Karpas-422 (cell line): ENCODE results near the gene PDIA3. TPM values are rescaled to one million over a fixed set of nuclear protein-coding genes. Genes with fewer than 3 reads are reported as not detected.

ENCODE experiments used
- DNase-seq: peaks from one replicate; pipeline ENCODE4 v3.0.0-alpha.2; 2015
- H2AFZ ChIP-seq: fragments of 200-600 bp; sonication (generic); 2 replicates; pipeline ENCODE4 v1.6.1; 2014; ENCODE audit warnings: antibody characterized with exemption, low read length, mixed read lengths
- H3K27ac ChIP-seq: fragments of 200-600 bp; sonication (generic); 2 replicates; pipeline ENCODE4 v1.5.1; 2014; ENCODE audit warnings: mild to moderate bottlenecking, low read length, moderate library complexity
- H3K27me3 ChIP-seq: fragments of 200-600 bp; sonication (generic); 2 replicates; pipeline ENCODE4 v1.6.1; 2014; ENCODE audit warnings: low read length, mixed read lengths
- H3K36me3 ChIP-seq: fragments of 200-600 bp; sonication (generic); 2 replicates; pipeline ENCODE4 v1.6.1; 2014; ENCODE audit warnings: low read length, mixed read lengths; ENCODE audit not compliant: insufficient read depth
- H3K4me1 ChIP-seq: fragments of 200-600 bp; sonication (generic); 2 replicates; pipeline ENCODE4 v1.6.1; 2014; ENCODE audit warnings: mild to moderate bottlenecking, low read length, mixed read lengths
- H3K4me2 ChIP-seq: fragments of 200-600 bp; sonication (generic); 2 replicates; pipeline ENCODE4 v1.6.1; 2014; ENCODE audit warnings: low read length, low read depth, mild to moderate bottlenecking; ENCODE audit not compliant: poor library complexity, severe bottlenecking
- H3K4me3 ChIP-seq: fragments of 200-600 bp; sonication (generic); 2 replicates; pipeline ENCODE4 v1.5.1; 2014; ENCODE audit warnings: mild to moderate bottlenecking, antibody characterized with exemption, low read length, mixed read lengths
- H3K79me2 ChIP-seq: fragments of 200-600 bp; sonication (generic); 2 replicates; pipeline ENCODE4 v1.6.1; 2014; ENCODE audit warnings: mild to moderate bottlenecking, low read length, mixed read lengths
- H3K9ac ChIP-seq: fragments of 200-600 bp; sonication (generic); 2 replicates; pipeline ENCODE4 v1.6.0; 2014; ENCODE audit warnings: low read length
- H3K9me2 ChIP-seq: fragments of 200-600 bp; sonication (generic), shearing (Covaris generic); replicated peaks from 2 replicates; pipeline ENCODE4 v1.6.0; 2014; ENCODE audit warnings: mild to moderate bottlenecking, low read length, moderate library complexity; ENCODE audit not compliant: insufficient read depth
- H3K9me3 ChIP-seq: fragments of 300-700, 200-600 bp; sonication (generic); 2 replicates; pipeline ENCODE4 v1.6.1; 2014; ENCODE audit warnings: low read length, mixed read lengths
- H4K20me1 ChIP-seq: fragments of 200-600 bp; sonication (generic); 2 replicates; pipeline ENCODE4 v1.6.1; 2014; ENCODE audit warnings: mild to moderate bottlenecking, antibody characterized with exemption, low read length, low read depth; ENCODE audit not compliant: insufficient read depth
- total RNA-seq: library from RNA; depleted of rRNA; stranded (reverse); fragments of >200 nt; shearing (Covaris generic); gene quantifications from 2 replicates; pipeline ENCODE4 v1.2.3, GENCODE V29; 2014; ENCODE audit warnings: low replicate concordance

The PDIA3 gene
- total RNA-seq, 1 experiment from 2014 or later: 198 TPM

GRCh38 chr15:43791993-43792760 is 45.9 kb downstream of the PDIA3 start, which contains the start of gene SERF2:
Gene SERF2, plus strand, starts transcription at chr15:43792320. Its CDS starts 57 bp downstream, at chr15:43792377.
- Histone ChIP-seq H3K27me3 (no peaks in the 10 kb centered on the region), H3K4me3 (peak within 1 kb of the TSS; percentile 98), H4K20me1 (peaks cover 24% of the 10 kb centered on the region; the same call in 1 of the 2 replicates), H3K79me2 (peaks cover 22% of the 10 kb centered on the region), H3K4me1 (peaks cover 76% of the 10 kb centered on the region), H2AFZ (peak within 1 kb of the TSS; percentile 46; the same call in 1 of the 2 replicates), H3K9me3 (no peaks in the 10 kb centered on the region), H3K9ac (peak within 1 kb of the TSS; percentile 98), H3K36me3 (peaks cover 26% of the 10 kb centered on the region), H3K27ac (peak within 1 kb of the TSS; percentile 95), H3K9me2 (no peaks in the 10 kb centered on the region), H3K4me2 (peak within 1 kb of the TSS; percentile 89)
- DNase-seq: peak; percentile 100

- no peak overlapping the region for H2AFZ ChIP-seq
- peaks cover 26% of the 10 kb centered on the region for H3K36me3 ChIP-seq
- peaks cover 24% of the 10 kb centered on the region; the same call in 1 of the 2 replicates for H4K20me1 ChIP-seq
- peak overlapping the region; percentile 89 for H3K4me2 ChIP-seq
- H3K79me2 ChIP-seq: peaks cover 22% of the 10 kb centered on the region
- H3K27me3 ChIP-seq: no peaks in the 10 kb centered on the region
- peak overlapping the region; percentile 98 for H3K4me3 ChIP-seq
- no peaks in the 10 kb centered on the region for H3K9me2 ChIP-seq
- H3K27ac ChIP-seq: peak overlapping the region; percentile 95
- H3K9me3 ChIP-seq: no peaks in the 10 kb centered on the region
- peak; percentile 63 for DNase-seq
- H3K9ac ChIP-seq: peak overlapping the region; percentile 98
- peaks cover 74% of the 10 kb centered on the region for H3K4me1 ChIP-seq
Measured at GRCh38 chr15:43792761-43793476, 46.7 kb downstream of the PDIA3 start.

- peaks cover 74% of the 10 kb centered on the region for H3K4me1 ChIP-seq
- no peaks in the 10 kb centered on the region for H3K9me3 ChIP-seq
- no peaks in the 10 kb centered on the region for H3K27me3 ChIP-seq
- peak overlapping the region; percentile 89 for H3K4me2 ChIP-seq
- H3K4me3 ChIP-seq: peak overlapping the region; percentile 98
- H3K9ac ChIP-seq: peak overlapping the region; percentile 98
- H3K79me2 ChIP-seq: peaks cover 22% of the 10 kb centered on the region
- peak overlapping the region; percentile 95 for H3K27ac ChIP-seq
- no peaks in the 10 kb centered on the region for H3K9me2 ChIP-seq
- peaks cover 26% of the 10 kb centered on the region for H3K36me3 ChIP-seq
- H2AFZ ChIP-seq: no peak overlapping the region
- DNase-seq: no peak
- H4K20me1 ChIP-seq: peaks cover 24% of the 10 kb centered on the region; the same call in 1 of the 2 replicates
Measured at GRCh38 chr15:43793647-43794046, 47.4 kb downstream of the PDIA3 start.

- Histone ChIP-seq H3K9ac (peak overlapping the region; percentile 24; the same call in 1 of the 2 replicates), H3K27ac (peak overlapping the region; percentile 95), H3K27me3 (no peaks in the 10 kb centered on the region), H3K36me3 (peaks cover 26% of the 10 kb centered on the region), H3K4me3 (no peak overlapping the region; the same call in 1 of the 2 replicates), H3K9me3 (no peaks in the 10 kb centered on the region), H3K79me2 (peaks cover 22% of the 10 kb centered on the region), H4K20me1 (peaks cover 24% of the 10 kb centered on the region; the same call in 1 of the 2 replicates), H3K9me2 (no peaks in the 10 kb centered on the region), H3K4me1 (peaks cover 74% of the 10 kb centered on the region), H2AFZ (no peak overlapping the region), H3K4me2 (peak overlapping the region; percentile 89)
- DNase-seq: no peak
Measured at GRCh38 chr15:43794269-43795037, 48.2 kb downstream of the PDIA3 start.

- H3K4me3 ChIP-seq: no peak overlapping the region
- H3K9me2 ChIP-seq: no peaks in the 10 kb centered on the region
- H3K9ac ChIP-seq: no peak overlapping the region
- peaks cover 24% of the 10 kb centered on the region; the same call in 1 of the 2 replicates for H4K20me1 ChIP-seq
- H3K27me3 ChIP-seq: no peaks in the 10 kb centered on the region
- peaks cover 76% of the 10 kb centered on the region for H3K4me1 ChIP-seq
- peak overlapping the region; percentile 95 for H3K27ac ChIP-seq
- no peaks in the 10 kb centered on the region for H3K9me3 ChIP-seq
- no peak for DNase-seq
- H3K4me2 ChIP-seq: no peak overlapping the region
- H3K36me3 ChIP-seq: peaks cover 29% of the 10 kb centered on the region
- no peak overlapping the region for H2AFZ ChIP-seq
- peaks cover 22% of the 10 kb centered on the region for H3K79me2 ChIP-seq
Measured at GRCh38 chr15:43795197-43795596, 49.0 kb downstream of the PDIA3 start.

GRCh38 chr15:43795997-43796396 is 49.8 kb downstream of the PDIA3 start:
- Histone ChIP-seq H3K79me2 (peaks cover 28% of the 10 kb centered on the region), H3K9me2 (no peaks in the 10 kb centered on the region), H3K36me3 (peaks cover 34% of the 10 kb centered on the region), H3K9ac (no peak overlapping the region), H3K4me2 (no peak overlapping the region), H4K20me1 (peaks cover 24% of the 10 kb centered on the region; the same call in 1 of the 2 replicates), H3K27me3 (no peaks in the 10 kb centered on the region), H2AFZ (no peak overlapping the region), H3K9me3 (no peaks in the 10 kb centered on the region), H3K4me1 (peaks cover 77% of the 10 kb centered on the region), H3K27ac (peak overlapping the region; percentile 95), H3K4me3 (no peak overlapping the region)
- DNase-seq: no peak

GRCh38 chr15:43796566-43796965 is 50.3 kb downstream of the PDIA3 start:
- no peak overlapping the region; the same call in 1 of the 2 replicates for H3K9ac ChIP-seq
- H3K4me3 ChIP-seq: no peak overlapping the region
- peaks cover 34% of the 10 kb centered on the region for H3K79me2 ChIP-seq
- H3K27ac ChIP-seq: peak overlapping the region; percentile 95
- H3K27me3 ChIP-seq: no peaks in the 10 kb centered on the region
- no peak for DNase-seq
- H3K4me1 ChIP-seq: peaks cover 78% of the 10 kb centered on the region
- H3K36me3 ChIP-seq: peaks cover 39% of the 10 kb centered on the region
- no peak overlapping the region for H2AFZ ChIP-seq
- H3K9me2 ChIP-seq: no peaks in the 10 kb centered on the region
- H4K20me1 ChIP-seq: peaks cover 24% of the 10 kb centered on the region; the same call in 1 of the 2 replicates
- no peaks in the 10 kb centered on the region for H3K9me3 ChIP-seq
- H3K4me2 ChIP-seq: no peak overlapping the region
